GM10266 (cell line): Measurements from ENCODE around the gene OR51V1.
"Not testable (repeated sequence)": the region's sequence is repeated elsewhere in the genome, so short reads cannot be mapped to it uniquely, and the experiment has no call there.

Experiments used
- DNase-seq: peaks from one replicate; pipeline ENCODE4 v3.0.0; 2012; ENCODE audit errors: extremely low spot score
- CTCF ChIP-seq: IDR thresholded peaks from 2 replicates; pipeline ENCODE4 v1.5.1; 2012; ENCODE audit warnings: mild to moderate bottlenecking, low read depth; ENCODE audit not compliant: control insufficient read depth, insufficient read depth; ENCODE audit errors: missing control alignments

The OR51V1 gene

GRCh38 chr11:5200582-5200981 lies at the start of gene OR51V1:
Gene OR51V1 (minus strand): TSS chr11:5200682. CDS start chr11:5200682, 0 bp downstream.
- TF ChIP-seq CTCF, result no peak
- no peak for DNase-seq

GRCh38 chr11:5249807-5250396 lies 49.4 kb upstream of the OR51V1 start, which contains the start of gene HBG1:
Gene HBG1 (minus strand): TSS chr11:5249857. CDS start chr11:5249804, 53 bp downstream.
- DNase-seq, result not testable (repeated sequence)

- DNase-seq, result not testable (repeated sequence)
Measured at GRCh38 chr11:5248498-5248897, 48.0 kb upstream of the OR51V1 start.

- no peak for DNase-seq
Measured at GRCh38 chr11:5247472-5248192, 47.1 kb upstream of the OR51V1 start.

GRCh38 chr11:5246772-5247471 lies 46.4 kb upstream of the OR51V1 start:
- no peak for DNase-seq
- no peak for TF ChIP-seq CTCF

More at GRCh38 chr11:5247472-5248192, 47.1 kb upstream of the OR51V1 start:
- TF ChIP-seq CTCF, result no peak

- TF ChIP-seq CTCF, result no peak
- DNase-seq, result no peak
Measured at GRCh38 chr11:5245155-5245554, 44.7 kb upstream of the OR51V1 start.

- DNase-seq, result no peak
- no peak for TF ChIP-seq CTCF
Measured at GRCh38 chr11:5243816-5244180, 43.3 kb upstream of the OR51V1 start.
